H1 (cell line): Measurements from ENCODE around the gene TRAP1.

Experiments
- CREB1 ChIP-seq: IDR thresholded peaks from 2 replicates; pipeline ENCODE4 v1.6.1; 2012; ENCODE audit warnings: inconsistent platforms
- CTCF ChIP-seq, 3 experiments: IDR thresholded peaks; 1 replicate in 2 of 3; 2 replicates in 1 of 3; pipeline versions ENCODE4 v1.5.1 to v1.6.1; 2011; ENCODE audit warnings: low read length in 3 of 3, mild to moderate bottlenecking in 3 of 3, inconsistent platforms in 2 of 3, low read depth in 1 of 3, moderate library complexity in 1 of 3; ENCODE audit not compliant: insufficient read depth in 1 of 3; ENCODE audit errors: control extremely low read depth in 1 of 3
- GABPA ChIP-seq: IDR thresholded peaks from 2 replicates; pipeline ENCODE4 v1.6.1; 2011; ENCODE audit warnings: mild to moderate bottlenecking, low read length, moderate library complexity, borderline replicate concordance; ENCODE audit not compliant: insufficient read depth
- HDAC6 ChIP-seq: IDR thresholded peaks from one replicate; pipeline ENCODE4 v1.7.1; 2012; ENCODE audit warnings: low read depth, mild to moderate bottlenecking, inconsistent platforms, low read length, moderate library complexity

GRCh38 chr16:3761375-3762106 is 44.2 kb upstream of the TRAP1 start:
- TF ChIP-seq GABPA = no peak
- TF ChIP-seq CREB1 = no peak
- no peak for TF ChIP-seq HDAC6
- no peak for TF ChIP-seq CTCF (IDR thresholded peaks at IDR 0.05; ENCODE audit: control extremely low read depth in 1 of 3, insufficient read depth in 1 of 3, low read depth in 1 of 3, low read length in 3 of 3)
